Stimulated activated CD4-positive, alpha-beta T cell treated with anti-CD3 and anti-CD28 coated beads, TNF-alpha, amount 100 ng/mL, for 48 hours (primary cell): ENCODE results near the gene HES6.
"Not testable (repeated sequence)": the region's sequence is repeated elsewhere in the genome, so short reads cannot be mapped to it uniquely, and the experiment has no call there.

ENCODE experiments used
- DNase-seq, 3 donors: peaks; one replicate each; pipeline ENCODE4 v3.0.0-alpha.2; 2020; ENCODE audit warnings: low read depth in 3 of 3

Gene HES6

GRCh38 chr2:238273433-238273832 is 33.6 kb upstream of the HES6 start:
- DNase-seq: not testable (repeated sequence)

GRCh38 chr2:238272156-238272555 is 32.3 kb upstream of the HES6 start:
- DNase-seq: no peak

- DNase-seq: not testable (repeated sequence)
Measured at GRCh38 chr2:238271686-238272085, 31.8 kb upstream of the HES6 start.

GRCh38 chr2:238271061-238271554 is 31.3 kb upstream of the HES6 start:
- DNase-seq: no peak

GRCh38 chr2:238270606-238271005 is 30.8 kb upstream of the HES6 start:
- DNase-seq: no peak

- DNase-seq: no peak
Measured at GRCh38 chr2:238269741-238270140, 29.9 kb upstream of the HES6 start.

- no peak for DNase-seq
Measured at GRCh38 chr2:238267884-238268680, 28.2 kb upstream of the HES6 start.

- DNase-seq: no peak
Measured at GRCh38 chr2:238267341-238267710, 27.5 kb upstream of the HES6 start.

- no peak for DNase-seq
Measured at GRCh38 chr2:238265605-238266004, 25.8 kb upstream of the HES6 start.

GRCh38 chr2:238264072-238264460 is 24.2 kb upstream of the HES6 start:
- no peak for DNase-seq

- peak in 2 of 3 donors; percentile 50 to 64 for DNase-seq
Measured at GRCh38 chr2:238263204-238264071, 23.6 kb upstream of the HES6 start.

- DNase-seq: no peak
Measured at GRCh38 chr2:238262496-238263122, 22.8 kb upstream of the HES6 start.

GRCh38 chr2:238261718-238262375 is 22.0 kb upstream of the HES6 start:
- no peak for DNase-seq

- no peak for DNase-seq
Measured at GRCh38 chr2:238260883-238261282, 21.0 kb upstream of the HES6 start.

GRCh38 chr2:238259061-238260020 is 19.5 kb upstream of the HES6 start:
- no peak for DNase-seq

GRCh38 chr2:238257786-238258700 is 18.2 kb upstream of the HES6 start:
- DNase-seq: no peak

- peak; percentile 37 to 66 (median 66) for DNase-seq
Measured at GRCh38 chr2:238256594-238257104, 16.8 kb upstream of the HES6 start.

- DNase-seq: no peak
Measured at GRCh38 chr2:238256111-238256510, 16.3 kb upstream of the HES6 start.

GRCh38 chr2:238255636-238256035 is 15.8 kb upstream of the HES6 start:
- DNase-seq: no peak
